HCT116 (cell line): ENCODE data around the gene NTNG2. TPM values are rescaled to one million over a fixed set of nuclear protein-coding genes. Genes with fewer than 3 reads are reported as not detected.

Experiments used
- ATAC-seq: fragments of 200-7000 bp; cut with Tn5 transposase; 2 replicates; pipeline ENCODE4 v1.9.1; 2020; ENCODE audit warnings: mild to moderate bottlenecking, moderate library complexity
- BruUV-seq: library from RNA; stranded (reverse); fragments of 400-500 nt; replicated peaks from 2 replicates; lab custom pipeline; 2021; lab: Mats Ljungman, UMichigan
- CTCF ChIA-PET: fragments of 300-600 bp; sonication (Branson Sonifier 250); formaldehyde crosslinking; loops from one replicate; lab custom pipeline; 2021; ENCODE audit warnings: antibody characterized with exemption; lab: Charles Lee
- POLR2A ChIA-PET: fragments of 300-600, 350-600 bp; sonication (Branson Sonifier 250); formaldehyde crosslinking; loops from one replicate; lab custom pipeline; 2021; ENCODE audit warnings: antibody characterized with exemption; lab: Charles Lee
- RAD21 ChIA-PET, 2 experiments: fragments of 300-600 bp; sonication (Branson Sonifier 250); formaldehyde crosslinking; loops; one replicate each; lab custom pipeline; 2023; ENCODE audit warnings: low total read pairs in 2 of 2; ENCODE audit not compliant: uncharacterized antibody in 2 of 2, unreplicated experiment in 2 of 2, low non-redundant PET in 1 of 2; lab: Charles Lee
- DNase-seq: peaks from one replicate; pipeline ENCODE4 v3.0.0-alpha.2; 2010; ENCODE audit warnings: low read depth, low spot score
- H2AFZ ChIP-seq: fragments of 200-600 bp; shearing (Covaris generic), sonication (generic); 2 replicates; pipeline ENCODE4 v1.6.1; 2017; ENCODE audit warnings: low read depth, mixed run types, mixed read lengths, antibody characterized with exemption, low read length; ENCODE audit not compliant: poor library complexity, severe bottlenecking
- H3K27ac ChIP-seq: 2 replicates; pipeline ENCODE4 v1.5.1; 2012; ENCODE audit warnings: low read depth, low read length
- H3K27me3 ChIP-seq: fragments of 200-600 bp; sonication (generic); 2 replicates; pipeline ENCODE4 v1.6.1; 2016; ENCODE audit warnings: mixed run types, low read length, mixed read lengths; ENCODE audit not compliant: insufficient read depth
- H3K36me3 ChIP-seq, 2 experiments: fragments of 200-500 bp in 1 of 2; fragments of 200-600 bp in 1 of 2; sonication (Bioruptor generic) in 1 of 2; sonication (generic) in 1 of 2; 2 replicates each; pipeline versions ENCODE4 v1.5.1 to v1.6.1; 2014 to 2016; ENCODE audit warnings: low read length in 2 of 2, inconsistent platforms in 1 of 2, mixed read lengths in 1 of 2, mixed run types in 1 of 2; ENCODE audit not compliant: insufficient read depth in 2 of 2, control insufficient read depth in 1 of 2
- H3K4me1 ChIP-seq, 2 experiments: fragments of 200-600 bp in 1 of 2; sonication (generic) in 1 of 2; 2 replicates each; pipeline versions ENCODE4 v1.5.1 to v1.6.1; 2012 to 2017; ENCODE audit warnings: low read length in 2 of 2, inconsistent platforms in 1 of 2, mild to moderate bottlenecking in 1 of 2, mixed read lengths in 1 of 2, mixed run types in 1 of 2, moderate library complexity in 1 of 2; ENCODE audit not compliant: insufficient read depth in 2 of 2, control insufficient read depth in 1 of 2
- H3K4me2 ChIP-seq: fragments of 200-600 bp; sonication (generic); 2 replicates; pipeline ENCODE4 v1.6.1; 2017; ENCODE audit warnings: mixed run types, low read length, mixed read lengths
- H3K4me3 ChIP-seq, 2 experiments: fragments of 200-600 bp in 1 of 2; sonication (generic) in 1 of 2; replicated peaks in 1 of 2; 2 replicates each; pipeline ENCODE4 v1.5.1; 2011 to 2016; ENCODE audit warnings: low read length in 2 of 2, control low read depth in 1 of 2, low read depth in 1 of 2, mild to moderate bottlenecking in 1 of 2, mixed read lengths in 1 of 2, mixed run types in 1 of 2
- H3K79me2 ChIP-seq: fragments of 200-600 bp; sonication (generic); 2 replicates; pipeline ENCODE4 v1.6.1; 2017; ENCODE audit warnings: mild to moderate bottlenecking, mixed run types, low read length, moderate library complexity, mixed read lengths; ENCODE audit not compliant: insufficient read depth
- H3K9ac ChIP-seq: fragments of 200-600 bp; sonication (generic); 2 replicates; pipeline ENCODE4 v1.6.1; 2016; ENCODE audit warnings: low read length, mixed read lengths
- H3K9me2 ChIP-seq: fragments of 200-600 bp; sonication (generic), shearing (Covaris generic); 2 replicates; pipeline ENCODE4 v1.6.1; 2017; ENCODE audit warnings: mixed run types, mild to moderate bottlenecking, moderate library complexity; ENCODE audit not compliant: insufficient read depth
- H3K9me3 ChIP-seq, 2 experiments: fragments of 200-500 bp in 1 of 2; fragments of 200-600 bp in 1 of 2; sonication (Bioruptor generic) in 1 of 2; sonication (generic) in 1 of 2; 2 replicates each; pipeline ENCODE4 v1.6.1; 2014 to 2017; ENCODE audit warnings: low read length in 2 of 2, mixed read lengths in 2 of 2, inconsistent platforms in 1 of 2, low read depth in 1 of 2, mild to moderate bottlenecking in 1 of 2, mixed run types in 1 of 2, moderate library complexity in 1 of 2; ENCODE audit not compliant: control insufficient read depth in 1 of 2, insufficient read depth in 1 of 2
- H4K20me1 ChIP-seq: fragments of 200-600 bp; sonication (generic), shearing (Covaris generic); 2 replicates; pipeline ENCODE4 v1.6.1; 2017; ENCODE audit warnings: mixed run types, mild to moderate bottlenecking, moderate library complexity; ENCODE audit not compliant: insufficient read depth
- ATF3 ChIP-seq: IDR thresholded peaks from 2 replicates; pipeline ENCODE4 v1.6.1; 2012
- CBX3 ChIP-seq: IDR thresholded peaks from 2 replicates; pipeline ENCODE4 v1.6.1; 2012; ENCODE audit warnings: low read depth
- CTCF ChIP-seq, 3 experiments: fragments of 200-600 bp in 1 of 3; sonication (generic) in 1 of 3; IDR thresholded peaks in 2 of 3; conservative IDR thresholded peaks in 1 of 3; 2 replicates each; pipeline ENCODE4 v1.5.1; 2012 to 2017; ENCODE audit warnings: low read depth in 2 of 3, low read length in 2 of 3, antibody characterized with exemption in 1 of 3, borderline replicate concordance in 1 of 3, control low read depth in 1 of 3, mild to moderate bottlenecking in 1 of 3, mixed read lengths in 1 of 3, mixed run types in 1 of 3, moderate library complexity in 1 of 3; ENCODE audit not compliant: insufficient read depth in 1 of 3
- EGR1 ChIP-seq: IDR thresholded peaks from 2 replicates; pipeline ENCODE4 v1.6.1; 2012; ENCODE audit warnings: low read depth
- ELF1 ChIP-seq: IDR thresholded peaks from 2 replicates; pipeline ENCODE4 v1.6.1; 2012; ENCODE audit warnings: low read depth, borderline replicate concordance
- EZH2 ChIP-seq: fragments of 200-600 bp; sonication (generic); IDR thresholded peaks from 2 replicates; pipeline ENCODE4 v1.6.1; 2017; ENCODE audit warnings: antibody characterized with exemption, mixed run types
- EZH2phosphoT487 ChIP-seq: fragments of 200-600 bp; IDR thresholded peaks from 2 replicates; pipeline ENCODE4 v1.6.1; 2018; ENCODE audit warnings: antibody characterized with exemption, borderline replicate concordance
- FOSL1 ChIP-seq: IDR thresholded peaks from 2 replicates; pipeline ENCODE4 v1.6.1; 2012; ENCODE audit warnings: low read depth
- JUND ChIP-seq: IDR thresholded peaks from 2 replicates; pipeline ENCODE4 v1.6.1; 2012
- POLR2A ChIP-seq: IDR thresholded peaks from 2 replicates; pipeline ENCODE4 v1.7.0; 2011; ENCODE audit warnings: borderline replicate concordance; ENCODE audit not compliant: insufficient read depth, insufficient read length; ENCODE audit errors: extremely low read depth
- POLR2AphosphoS5 ChIP-seq: IDR thresholded peaks from 2 replicates; pipeline ENCODE4 v1.6.1; 2011; ENCODE audit warnings: mild to moderate bottlenecking, low read depth, low read length, moderate library complexity
- RAD21 ChIP-seq: IDR thresholded peaks from 2 replicates; pipeline ENCODE4 v1.6.1; 2012; ENCODE audit warnings: low read depth, mild to moderate bottlenecking
- SP1 ChIP-seq: IDR thresholded peaks from 2 replicates; pipeline ENCODE4 v1.6.1; 2012; ENCODE audit warnings: low read depth
- SRF ChIP-seq: IDR thresholded peaks from 2 replicates; pipeline ENCODE4 v1.6.1; 2012; ENCODE audit warnings: low read depth
- TCF7L2 ChIP-seq: IDR thresholded peaks from 2 replicates; pipeline ENCODE4 v1.7.0; 2011; ENCODE audit warnings: borderline replicate concordance, inconsistent platforms; ENCODE audit not compliant: insufficient read depth, insufficient read length; ENCODE audit errors: extremely low read depth
- YY1 ChIP-seq: IDR thresholded peaks from 2 replicates; pipeline ENCODE4 v1.6.1; 2011; ENCODE audit warnings: low read length, low read depth, moderate library complexity, mild to moderate bottlenecking; ENCODE audit not compliant: insufficient replicate concordance; ENCODE audit errors: extremely low read depth
- ZBTB33 ChIP-seq: IDR thresholded peaks from 2 replicates; pipeline ENCODE4 v1.6.1; 2011; ENCODE audit warnings: mild to moderate bottlenecking, low read length, moderate library complexity; ENCODE audit not compliant: insufficient replicate concordance; ENCODE audit errors: extremely low read depth
- ZNF274 ChIP-seq: fragments of 200-500 bp; sonication (Bioruptor generic); IDR thresholded peaks from 2 replicates; pipeline ENCODE4 v1.6.1; 2014; ENCODE audit warnings: mild to moderate bottlenecking, low read depth, low read length, inconsistent platforms
- intact Hi-C: fragments of 100-400 bp; cut with micrococcal nuclease; formaldehyde crosslinking; loops from 2 replicates; pipeline ENCODE4 v1.10.0; 2022
- total RNA-seq: library from RNA; stranded (reverse); gene quantifications from one replicate; pipeline ENCODE4 v1.2.1, GENCODE V29; 2021; ENCODE audit not compliant: unreplicated experiment

Gene NTNG2
- total RNA-seq, 1 experiment from 2014 or later, result 2.5 TPM

GRCh38 chr9:132157347-132158116, 4.3 kb upstream of the NTNG2 start:
- ATAC-seq (no peak), DNase-seq (no peak)
- Histone ChIP-seq H3K27ac (no peak overlapping the region), H3K9me2 (no peaks in the 10 kb centered on the region), H3K79me2 (no peaks in the 10 kb centered on the region), H3K4me1 (peaks cover 0 to 10% of the 10 kb centered on the region in 2 experiments; a peak in 2 of 4 replicates), H3K4me3 (no peak overlapping the region), H2AFZ (no peak overlapping the region), H3K9ac (no peak overlapping the region), H4K20me1 (no peaks in the 10 kb centered on the region), H3K9me3 (no peaks in the 10 kb centered on the region), H3K27me3 (peaks cover 10% of the 10 kb centered on the region; the same call in 1 of the 2 replicates), H3K4me2 (no peak overlapping the region), H3K36me3 (no peaks in the 10 kb centered on the region)
- no TSS peak for BruUV-seq
- POLR2A ChIA-PET, result no interaction called here
- RAD21 ChIA-PET, result no interaction called here
- TF ChIP-seq ATF3, result no peak
- no peak for TF ChIP-seq CTCF (IDR thresholded peaks at IDR 0.05 in 2 of 3, conservative IDR thresholded peaks at IDR 0.05 in 1 of 3; ENCODE audit: borderline replicate concordance in 1 of 3, insufficient read depth in 1 of 3, low read depth in 2 of 3, low read length in 2 of 3)
- TF ChIP-seq RAD21, result no peak
- TF ChIP-seq POLR2AphosphoS5, result no peak
- TF ChIP-seq POLR2A, result no peak
- TF ChIP-seq YY1, result no peak
- no peak for TF ChIP-seq SRF
- TF ChIP-seq SP1, result no peak
- no peak for TF ChIP-seq CBX3
- no peak for TF ChIP-seq TCF7L2
- TF ChIP-seq ZBTB33, result no peak
- TF ChIP-seq EZH2, result no peak
- no peak for TF ChIP-seq ZNF274
- no peak for TF ChIP-seq EGR1
- no peak for TF ChIP-seq JUND
- TF ChIP-seq FOSL1, result no peak
- no peak for TF ChIP-seq EZH2phosphoT487
- no peak for TF ChIP-seq ELF1
- intact Hi-C loops, result no loop called here
- CTCF ChIA-PET, result interaction anchor here (1.2 kb wide), 1 partner anchor 10 kb away, joined by 5 read pairs; no protein-coding TSS in a partner anchor
